Measurements from ENCODE around the gene TXNL4A. TPM values are rescaled to one million over a fixed set of nuclear protein-coding genes. Genes with fewer than 3 reads are reported as not detected.

TXNL4A gene
- polyA plus RNA-seq, 1 of the 3 experiments (the other 2 are of a cell fraction) = 158 TPM

GRCh38 chr18:79939096-79939495, 49.3 kb downstream of the TXNL4A start:
- Histone ChIP-seq H3K79me2 (ENCODE audit: insufficient read depth) (peaks cover 43% of the 10 kb centered on the region; the same call in 1 of the 2 replicates), H3K9ac (no peak overlapping the region), H3K27ac (ENCODE audit: low read depth in 2 of 2, low read length in 1 of 2) (no peak overlapping the region), H3K4me3 (ENCODE audit: low read depth in 2 of 2, low read length in 1 of 2) (no peak overlapping the region), H4K20me1 (ENCODE audit: insufficient read depth) (no peaks in the 10 kb centered on the region), H3K36me3 (replicated peaks in 1 of 2; ENCODE audit: control insufficient read depth in 1 of 2, insufficient read depth in 2 of 2, low read length in 1 of 2) (peaks cover 8 to 26% of the 10 kb centered on the region in 2 experiments), H3K27me3 (ENCODE audit: insufficient read depth) (no peaks in the 10 kb centered on the region), H3F3A (replicated peaks; ENCODE audit: insufficient read depth) (no peaks in the 10 kb centered on the region), H2AFZ (ENCODE audit: low read depth) (no peak overlapping the region), H3K4me2 (no peak overlapping the region), H3K9me3 (no peaks in the 10 kb centered on the region), H3K9me2 (no peaks in the 10 kb centered on the region), H3K4me1 (ENCODE audit: control insufficient read depth in 1 of 2, insufficient read depth in 2 of 2, low read depth in 1 of 2, low read length in 1 of 2) (no peaks in the 10 kb centered on the region)
- 92% methylated on average over 5 of the region's 5 CpGs for WGBS (ENCODE audit: low lambda C conversion rate)
- POLR2A ChIA-PET = no interaction called here
- DNase-seq = no peak
- CTCF ChIA-PET = no interaction called here
- no peak for TF ChIP-seq FOSL2 (IDR thresholded peaks at IDR 0.05; ENCODE audit: borderline replicate concordance, low read depth)
- TF ChIP-seq RCOR1 (IDR thresholded peaks at IDR 0.05; ENCODE audit: low read length) = no peak
- no peak for TF ChIP-seq ZBTB33 (IDR thresholded peaks at IDR 0.05; ENCODE audit: borderline replicate concordance, low read depth)
- TF ChIP-seq ELF1 (IDR thresholded peaks at IDR 0.05) = no peak
- no peak for TF ChIP-seq RFX5 (IDR thresholded peaks at IDR 0.05; ENCODE audit: low read length)
- no peak for TF ChIP-seq RAD21 (IDR thresholded peaks at IDR 0.05; ENCODE audit: low read length)
- no peak for TF ChIP-seq TEAD4 (IDR thresholded peaks at IDR 0.05; ENCODE audit: borderline replicate concordance, insufficient read depth)
- no peak for TF ChIP-seq FOXJ3 (CRISPR knock-in tag; IDR thresholded peaks at IDR 0.05)
- TF ChIP-seq EZH2phosphoT487 (IDR thresholded peaks at IDR 0.05; ENCODE audit: borderline replicate concordance, low read depth) = no peak
- no peak for TF ChIP-seq GABPA (IDR thresholded peaks at IDR 0.05; ENCODE audit: low read depth)
- no peak for TF ChIP-seq IRF3 (IDR thresholded peaks at IDR 0.05; ENCODE audit: low read depth, low read length)
- TF ChIP-seq CHD2 (IDR thresholded peaks at IDR 0.05; ENCODE audit: low read length, partially characterized antibody) = no peak
- no peak for TF ChIP-seq EP300 (IDR thresholded peaks at IDR 0.05; ENCODE audit: borderline replicate concordance in 1 of 2, low read depth in 1 of 2, low read length in 1 of 2)
- no peak for TF ChIP-seq TAF1 (IDR thresholded peaks at IDR 0.05; ENCODE audit: borderline replicate concordance, low read depth, low read length)
- TF ChIP-seq MXI1 (IDR thresholded peaks at IDR 0.05; ENCODE audit: low read depth, low read length) = no peak
- no peak for TF ChIP-seq USF2 (IDR thresholded peaks at IDR 0.05; ENCODE audit: borderline replicate concordance, low read depth, low read length)
- TF ChIP-seq USF1 (IDR thresholded peaks at IDR 0.05; ENCODE audit: borderline replicate concordance, low read depth) = no peak
- no peak for TF ChIP-seq TCF12 (IDR thresholded peaks at IDR 0.05)
- TF ChIP-seq MEF2A (IDR thresholded peaks at IDR 0.05; ENCODE audit: borderline replicate concordance, low read depth) = no peak

Measured in SK-N-SH (cell line).